Omental fat pad (tissue), 4 donors: ENCODE results near the gene PKP3. TPM values are rescaled to one million over a fixed set of nuclear protein-coding genes. Genes with fewer than 3 reads are reported as not detected.

Experiments used
- ATAC-seq: fragments of 150-250 bp; one replicate; pipeline ENCODE4 v1.9.1; 2016; ENCODE audit warnings: mild to moderate bottlenecking, moderate library complexity; ENCODE audit not compliant: low FRiP score
- DNase-seq: peaks from one replicate; pipeline ENCODE4 v3.0.0-alpha.2; 2019; ENCODE audit warnings: low spot score
- CTCF ChIP-seq, 3 donors: fragments of 450-650 bp; IDR thresholded peaks; one replicate each; pipeline ENCODE4 v1.5.1; 2016 to 2017; ENCODE audit warnings: antibody characterized with exemption in 3 of 3, mild to moderate bottlenecking in 3 of 3, moderate library complexity in 2 of 3
- total RNA-seq, 4 donors: library from RNA; depleted of rRNA; stranded (reverse); fragments of >200 nt; gene quantifications; one replicate each; pipeline ENCODE4 v1.1.0, GENCODE V29; 2016

Gene PKP3
- total RNA-seq, 4 donors from 2014 or later, result 0.09 to 0.96 (median 0.95) TPM; not detected in 1

- ATAC-seq (no peak), DNase-seq (no peak)
- no peak for TF ChIP-seq CTCF (IDR thresholded peaks at IDR 0.05)
These were observed 23.0 kb upstream of the PKP3 start for GRCh38 chr11:371051-371450.

- ATAC-seq, result no peak
- no peak for DNase-seq
- no peak for TF ChIP-seq CTCF (IDR thresholded peaks at IDR 0.05)
These were observed 22.1 kb upstream of the PKP3 start for GRCh38 chr11:371716-372590.

- DNase-seq (no peak), ATAC-seq (no peak)
- no peak for TF ChIP-seq CTCF (IDR thresholded peaks at IDR 0.05)
These were observed 20.9 kb upstream of the PKP3 start for GRCh38 chr11:372809-373715.

GRCh38 chr11:373716-374551, 20.1 kb upstream of the PKP3 start:
- TF ChIP-seq CTCF (IDR thresholded peaks at IDR 0.05), result no peak
- DNase-seq (no peak), ATAC-seq (no peak)

GRCh38 chr11:375065-376025, 18.7 kb upstream of the PKP3 start:
- DNase-seq, result no peak
- no peak for ATAC-seq
- no peak for TF ChIP-seq CTCF (IDR thresholded peaks at IDR 0.05)
